GM12864 (cell line): ENCODE data around the gene NFILZ.
"Not testable (repeated sequence)": the region's sequence is repeated elsewhere in the genome, so short reads cannot be mapped to it uniquely, and the experiment has no call there.

ENCODE experiments used
- DNase-seq: peaks from one replicate; pipeline ENCODE4 v3.0.0-alpha.2; 2011; ENCODE audit warnings: low read depth
- H3K4me3 ChIP-seq: 2 replicates; pipeline ENCODE4 v1.5.1; 2011; ENCODE audit warnings: mild to moderate bottlenecking, low read depth, low read length, control low read depth
- CTCF ChIP-seq: IDR thresholded peaks from 2 replicates; pipeline ENCODE4 v1.5.1; 2011; ENCODE audit warnings: low read depth, mild to moderate bottlenecking, moderate library complexity, low read length, control low read depth, inconsistent platforms; ENCODE audit errors: missing control alignments

Gene NFILZ

DNA sequence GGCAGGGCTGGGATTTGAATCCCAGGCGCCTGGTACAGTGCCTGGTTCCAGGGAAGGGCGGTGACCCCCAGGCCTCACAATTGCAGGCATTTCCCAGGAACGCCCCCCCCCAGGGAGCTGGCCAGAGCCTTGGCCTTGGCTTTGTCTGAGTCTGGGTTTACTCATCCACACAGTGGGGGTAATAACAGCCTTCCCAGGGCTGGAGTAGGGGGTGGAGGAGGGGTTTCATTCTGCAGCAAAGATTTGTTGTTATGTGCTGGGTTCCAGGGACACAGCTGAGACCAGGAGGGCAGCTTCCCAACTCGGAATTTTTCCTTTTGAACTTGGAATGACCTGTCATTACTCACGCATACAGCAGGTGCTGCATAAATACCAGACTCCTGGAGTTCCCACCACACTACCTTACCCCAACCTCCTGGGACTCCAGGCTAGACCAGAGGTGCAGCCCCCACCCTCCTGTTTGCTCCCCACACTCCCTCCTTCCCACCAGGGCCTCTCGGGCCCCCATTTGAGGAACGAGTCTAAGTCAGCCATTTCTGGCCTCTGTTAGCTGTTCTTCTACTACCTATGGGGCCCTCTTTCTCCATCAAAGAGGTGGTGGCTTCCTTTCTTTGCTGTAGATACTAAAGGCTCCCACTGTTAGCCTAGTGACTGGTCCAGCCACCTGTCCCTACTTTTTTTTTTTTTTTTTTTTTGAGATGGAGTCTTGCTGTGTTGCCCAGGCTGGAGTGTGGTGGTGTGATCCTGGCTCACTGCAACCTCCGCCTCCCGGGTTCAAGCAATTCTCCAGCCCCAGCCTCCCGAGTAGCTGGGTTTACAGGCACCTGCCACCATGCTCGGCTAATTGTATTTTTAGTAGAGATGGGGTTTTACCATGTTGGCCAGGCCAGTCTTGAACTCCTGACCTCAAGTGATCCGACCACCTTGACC is 18.3 kb upstream of the NFILZ start:
- no peak for TF ChIP-seq CTCF
- DNase-seq: no peak
- no peak overlapping the region for H3K4me3 ChIP-seq

GRCh38 chr19:8612807-8613171 is 17.6 kb upstream of the NFILZ start:
- TF ChIP-seq CTCF: no peak
- DNase-seq: no peak
- H3K4me3 ChIP-seq: no peak overlapping the region

- no peak overlapping the region for H3K4me3 ChIP-seq
- TF ChIP-seq CTCF: no peak
- DNase-seq: no peak
Observed at GRCh38 chr19:8614455-8614854, 16.0 kb upstream of the NFILZ start.

DNA sequence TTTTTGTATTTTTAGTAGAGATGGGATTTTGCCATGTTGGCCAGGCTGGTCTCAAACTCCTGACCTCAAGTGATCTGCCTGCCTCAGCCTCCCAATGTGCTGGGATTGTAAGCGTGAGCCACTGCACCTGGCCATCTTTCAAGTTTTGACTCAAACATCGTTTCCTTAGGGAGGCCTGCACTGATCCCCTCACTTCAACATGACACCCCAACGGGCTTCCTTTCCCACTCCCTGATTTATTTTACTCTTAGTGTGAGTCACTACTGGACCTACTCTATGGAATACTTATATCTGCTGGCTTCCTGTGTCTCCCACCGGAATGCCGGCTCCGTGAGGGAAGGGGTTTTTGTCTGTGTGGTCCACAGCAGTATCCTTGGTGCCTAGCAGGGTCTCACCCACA is 15.4 kb upstream of the NFILZ start:
- DNase-seq: no peak
- no peak overlapping the region for H3K4me3 ChIP-seq
- no peak for TF ChIP-seq CTCF

- DNase-seq: no peak
- peak; percentile 81 for TF ChIP-seq CTCF
- H3K4me3 ChIP-seq: no peak overlapping the region
Observed at GRCh38 chr19:8615813-8616596, 14.4 kb upstream of the NFILZ start.

DNA sequence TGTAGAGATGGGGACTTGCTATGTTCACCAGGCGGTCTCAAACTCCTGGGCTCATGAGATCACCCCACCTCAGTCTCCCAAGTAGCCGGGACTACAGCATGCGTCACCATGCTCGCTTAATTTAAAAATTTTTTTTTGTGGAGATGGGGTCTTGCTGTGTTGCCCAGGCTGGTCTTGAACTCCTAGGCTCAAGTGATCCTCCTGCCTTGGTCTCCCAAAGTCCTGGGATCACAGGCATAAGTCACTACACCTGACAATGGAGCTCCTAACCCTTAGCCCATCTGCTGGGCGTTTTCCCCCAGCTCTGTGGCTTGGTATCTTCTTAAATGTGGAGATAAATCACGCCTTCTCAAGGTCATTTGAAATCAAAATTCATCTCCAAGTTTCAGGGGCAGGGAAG is 13.6 kb upstream of the NFILZ start:
- TF ChIP-seq CTCF: no peak
- no peak overlapping the region for H3K4me3 ChIP-seq
- no peak for DNase-seq

GRCh38 chr19:8617325-8617724 is 13.1 kb upstream of the NFILZ start:
- DNase-seq, H3K4me3 ChIP-seq: not testable (repeated sequence)
